ENCODE data around the gene JPT1.

DNA sequence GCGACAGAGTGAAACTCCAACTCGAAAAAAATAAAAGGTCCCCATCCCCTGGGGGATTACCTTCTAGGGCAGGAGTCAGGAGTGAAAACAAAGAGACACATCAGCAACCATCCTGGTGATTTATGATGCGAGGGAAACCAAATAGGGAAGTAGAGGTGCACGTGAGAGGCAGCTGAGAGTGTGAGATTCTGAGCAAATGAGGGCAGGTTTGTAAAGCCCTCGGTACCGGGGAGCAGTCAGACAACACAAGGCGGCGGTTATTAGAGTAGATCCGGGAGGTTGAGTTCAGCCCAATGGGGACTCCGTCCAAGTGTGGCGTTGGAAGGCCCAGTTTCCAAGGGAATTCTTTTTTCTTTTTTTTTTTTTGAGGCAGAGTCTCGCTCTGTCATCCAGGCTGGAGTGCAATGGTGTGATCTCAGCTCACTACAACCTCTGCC lies 51.9 kb downstream of the JPT1 start:
- TF ChIP-seq, protein P1, sequence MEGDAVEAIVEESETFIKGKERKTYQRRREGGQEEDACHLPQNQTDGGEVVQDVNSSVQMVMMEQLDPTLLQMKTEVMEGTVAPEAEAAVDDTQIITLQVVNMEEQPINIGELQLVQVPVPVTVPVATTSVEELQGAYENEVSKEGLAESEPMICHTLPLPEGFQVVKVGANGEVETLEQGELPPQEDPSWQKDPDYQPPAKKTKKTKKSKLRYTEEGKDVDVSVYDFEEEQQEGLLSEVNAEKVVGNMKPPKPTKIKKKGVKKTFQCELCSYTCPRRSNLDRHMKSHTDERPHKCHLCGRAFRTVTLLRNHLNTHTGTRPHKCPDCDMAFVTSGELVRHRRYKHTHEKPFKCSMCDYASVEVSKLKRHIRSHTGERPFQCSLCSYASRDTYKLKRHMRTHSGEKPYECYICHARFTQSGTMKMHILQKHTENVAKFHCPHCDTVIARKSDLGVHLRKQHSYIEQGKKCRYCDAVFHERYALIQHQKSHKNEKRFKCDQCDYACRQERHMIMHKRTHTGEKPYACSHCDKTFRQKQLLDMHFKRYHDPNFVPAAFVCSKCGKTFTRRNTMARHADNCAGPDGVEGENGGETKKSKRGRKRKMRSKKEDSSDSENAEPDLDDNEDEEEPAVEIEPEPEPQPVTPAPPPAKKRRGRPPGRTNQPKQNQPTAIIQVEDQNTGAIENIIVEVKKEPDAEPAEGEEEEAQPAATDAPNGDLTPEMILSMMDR (IDR thresholded peaks at IDR 0.05): no peak
- no peak for TF ChIP-seq POLR2A (IDR thresholded peaks at IDR 0.05)
